Bone marrow (tissue), 2 donors: ENCODE data around the gene ZNF593.
A peak's percentile ranks its signal among the peaks of the same experiment; 100 is the strongest.

Experiments
- DNase-seq, 2 donors: peaks; one replicate each; lab custom pipeline; 2025; lab: John Stamatoyannopoulos, UW

Gene ZNF593

DNA sequence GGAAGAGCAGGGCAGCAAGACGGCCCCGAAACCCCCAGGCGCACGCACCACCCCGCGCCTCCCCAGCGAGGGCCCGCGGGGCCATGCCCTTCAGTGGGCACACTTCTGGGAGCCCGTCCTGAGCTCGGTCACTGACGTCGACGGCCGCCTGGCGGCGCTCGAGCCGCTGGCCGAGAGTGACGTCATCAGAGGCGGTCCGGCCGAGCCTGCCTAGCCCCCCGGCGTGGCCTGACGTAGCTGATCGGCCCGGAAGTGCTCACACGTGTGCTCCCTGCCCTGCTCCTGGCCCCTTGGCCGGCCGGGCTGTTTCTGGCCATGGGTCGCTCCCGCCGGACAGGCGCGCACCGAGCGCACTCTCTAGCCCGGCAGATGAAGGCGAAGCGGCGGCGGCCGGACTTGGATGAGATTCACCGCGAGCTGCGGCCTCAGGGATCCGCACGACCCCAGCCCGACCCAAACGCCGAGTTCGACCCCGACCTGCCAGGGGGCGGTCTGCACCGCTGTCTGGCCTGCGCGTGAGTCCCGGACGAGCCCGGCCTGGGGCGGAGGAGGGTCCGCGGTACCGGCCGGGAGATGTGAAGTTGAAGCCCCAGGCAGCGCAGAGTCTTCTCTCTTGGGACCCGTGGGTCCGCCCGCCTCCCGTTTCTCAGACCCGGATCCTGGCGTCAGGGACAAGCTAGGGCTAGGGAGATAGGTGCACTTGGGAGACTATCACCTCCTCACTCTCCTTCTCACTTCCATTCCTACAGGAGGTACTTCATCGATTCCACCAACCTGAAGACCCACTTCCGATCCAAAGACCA lies at the start of gene ZNF593:
ZNF593 (plus strand) TSS at position 240 of the 803 bp plus-strand sequence; CDS start at position 316, 76 bp downstream.
- DNase-seq: peak; percentile 65 to 80

DNA sequence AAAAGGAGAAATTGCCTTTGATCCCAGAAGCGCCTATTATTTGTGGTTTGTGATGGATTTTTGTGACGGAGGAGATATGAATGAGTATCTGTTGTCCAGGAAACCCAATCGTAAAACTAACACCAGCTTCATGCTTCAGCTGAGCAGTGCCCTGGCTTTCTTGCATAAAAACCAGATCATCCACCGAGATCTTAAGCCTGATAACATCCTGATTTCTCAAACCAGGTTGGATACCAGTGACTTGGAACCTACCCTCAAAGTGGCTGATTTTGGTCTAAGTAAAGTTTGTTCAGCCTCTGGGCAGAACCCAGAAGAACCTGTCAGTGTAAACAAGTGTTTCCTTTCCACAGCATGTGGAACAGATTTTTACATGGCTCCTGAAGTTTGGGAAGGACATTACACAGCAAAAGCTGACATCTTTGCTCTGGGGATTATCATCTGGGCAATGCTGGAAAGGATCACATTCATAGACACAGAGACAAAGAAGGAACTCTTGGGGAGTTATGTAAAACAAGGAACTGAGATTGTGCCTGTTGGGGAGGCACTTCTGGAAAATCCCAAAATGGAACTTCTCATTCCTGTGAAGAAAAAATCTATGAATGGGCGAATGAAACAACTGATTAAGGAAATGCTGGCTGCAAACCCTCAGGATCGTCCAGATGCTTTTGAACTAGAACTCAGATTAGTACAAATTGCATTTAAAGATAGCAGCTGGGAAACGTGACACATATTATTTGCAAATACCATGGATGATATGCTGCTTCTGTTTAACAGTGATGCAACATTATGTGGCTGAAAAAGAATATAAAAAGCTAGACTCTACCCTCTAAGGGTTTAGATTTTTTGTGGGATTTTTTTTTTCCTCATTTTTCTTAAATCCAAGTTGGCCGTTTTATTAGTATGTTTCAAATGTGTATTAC lies 47.6 kb upstream of the ZNF593 start:
- no peak for DNase-seq

DNA sequence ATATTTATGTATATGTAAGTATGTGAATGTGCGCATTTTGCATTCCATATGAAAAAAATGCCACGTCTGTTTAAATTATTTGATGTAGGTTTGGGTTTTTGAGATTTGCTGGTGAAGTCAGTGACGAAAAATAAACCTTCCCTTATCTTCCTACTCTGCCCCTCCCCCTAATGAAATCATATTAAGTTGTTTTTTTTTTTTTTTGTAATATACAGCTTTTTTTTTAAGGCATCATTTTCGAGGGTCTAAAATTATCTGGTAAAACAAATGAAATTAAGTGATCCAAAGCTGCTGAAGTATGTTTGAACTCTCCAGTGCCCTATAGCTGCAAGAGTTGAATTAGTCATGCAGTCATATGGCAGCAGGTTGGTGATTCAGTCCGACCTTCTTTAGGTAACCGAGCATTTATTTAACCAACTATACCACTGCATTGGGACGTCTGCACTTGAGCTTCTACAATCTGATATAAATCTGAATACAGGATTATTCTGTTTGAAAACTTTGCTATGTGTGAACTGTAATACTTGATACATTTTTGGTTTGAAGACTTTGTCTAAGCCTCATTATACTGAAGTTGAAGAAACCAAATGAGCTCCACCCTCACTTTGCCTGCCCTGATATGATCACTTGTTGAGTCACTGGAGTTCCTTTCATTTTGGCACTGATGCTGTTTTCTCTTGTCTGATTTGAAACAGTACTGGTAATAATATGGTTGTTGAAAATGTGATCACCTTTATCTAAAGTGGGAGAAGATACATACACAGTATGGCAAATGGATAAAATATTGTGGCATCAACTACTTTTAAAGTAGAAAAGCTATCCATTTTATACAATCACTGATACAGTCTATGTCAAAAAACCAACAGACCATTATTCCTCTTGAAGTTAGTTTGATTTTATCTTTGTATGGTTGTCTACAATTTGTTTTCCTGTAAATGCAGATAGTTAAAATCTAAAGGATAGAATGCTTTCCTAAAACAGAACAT lies 46.4 kb upstream of the ZNF593 start:
- DNase-seq: peak in 1 of 2 donors; percentile 61

DNA sequence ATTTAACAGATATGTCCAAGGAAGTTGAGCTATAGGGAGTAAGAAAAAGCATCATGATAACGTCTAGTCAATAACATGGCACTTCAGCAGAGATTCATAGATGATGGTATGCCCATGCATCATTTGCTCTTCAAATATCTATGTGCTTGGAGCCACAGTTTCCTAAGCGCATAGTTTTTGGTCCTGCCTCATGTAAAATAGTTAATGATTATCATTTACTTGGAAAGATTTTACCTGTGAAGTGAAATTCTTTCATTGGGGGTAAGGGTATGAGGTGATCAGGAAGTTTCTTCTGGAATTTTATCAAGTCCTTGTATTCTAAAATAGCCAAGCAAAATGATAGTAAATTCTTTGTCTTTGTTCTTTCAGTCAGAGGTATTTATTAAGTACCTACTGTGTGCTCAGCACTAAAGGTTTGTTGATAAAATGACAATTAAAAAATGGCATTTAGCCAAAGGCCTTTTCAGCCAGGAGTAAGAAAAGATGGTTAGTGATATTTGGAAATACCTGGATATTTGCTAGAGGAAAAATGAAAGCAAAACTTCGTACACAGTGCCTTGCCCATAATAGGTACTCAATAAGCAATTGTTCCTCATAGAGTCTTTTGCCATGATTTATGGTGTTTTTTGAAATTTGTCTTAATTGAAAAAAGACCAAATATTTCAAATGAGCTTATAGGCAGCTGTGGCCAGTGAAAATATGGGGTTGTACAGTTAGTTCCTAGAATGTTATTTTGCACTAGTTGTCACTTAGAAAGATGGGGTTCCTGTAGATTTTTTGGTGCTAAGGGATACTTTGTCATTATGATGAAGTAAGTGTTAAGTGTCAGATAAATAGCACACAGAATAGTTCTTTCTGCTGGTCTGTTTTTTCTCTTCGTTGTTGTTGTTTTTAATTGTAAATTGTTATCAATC lies 45.0 kb upstream of the ZNF593 start:
- no peak for DNase-seq

DNA sequence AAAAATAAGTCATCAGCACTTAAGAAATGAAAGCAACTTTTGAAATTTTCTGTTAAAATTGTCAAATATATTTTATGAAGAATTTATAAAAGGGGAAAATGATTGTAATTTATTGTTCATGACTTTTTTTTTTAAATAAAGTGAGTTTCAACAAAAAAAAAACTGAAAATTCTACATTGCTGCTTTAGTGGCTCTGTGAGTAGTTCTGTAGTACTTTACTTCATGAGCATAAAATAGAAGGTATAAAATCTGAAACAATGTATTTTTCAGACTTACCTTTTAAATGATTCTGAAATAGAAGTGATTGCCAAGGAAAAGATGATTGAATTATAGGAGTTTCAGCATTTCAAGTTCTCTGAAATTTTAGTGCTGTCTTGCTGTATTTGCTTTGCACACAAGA lies 44.3 kb upstream of the ZNF593 start:
- DNase-seq: no peak

- DNase-seq: no peak
Observed at GRCh38 chr1:26125946-26126320, 43.8 kb upstream of the ZNF593 start.

- peak in 1 of 2 donors; percentile 66 for DNase-seq
Observed at GRCh38 chr1:26126321-26127084, 43.2 kb upstream of the ZNF593 start.

- DNase-seq: no peak
Observed at GRCh38 chr1:26127235-26128163, 42.2 kb upstream of the ZNF593 start.

DNA sequence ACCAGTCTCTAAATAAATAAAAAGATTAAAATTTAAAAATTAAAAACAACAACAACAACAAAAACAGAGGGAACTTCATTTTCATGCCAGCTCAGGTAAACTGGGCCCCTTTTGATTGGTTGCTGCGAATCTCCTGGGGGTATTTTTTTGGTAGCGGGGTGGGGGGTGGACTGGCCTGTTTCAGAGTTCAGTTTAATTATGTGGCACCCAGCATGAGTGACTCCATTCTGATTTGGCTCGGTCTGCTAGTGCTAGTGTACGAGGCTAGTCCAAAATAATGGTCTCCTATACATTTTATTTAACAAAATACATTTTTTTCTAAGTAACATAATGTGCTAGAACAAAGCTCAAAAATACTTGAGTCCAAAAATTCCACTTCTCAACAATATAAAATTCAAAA lies 39.9 kb upstream of the ZNF593 start:
- no peak for DNase-seq

GRCh38 chr1:26130695-26131094 lies 39.0 kb upstream of the ZNF593 start:
- DNase-seq: no peak

GRCh38 chr1:26132128-26132833 lies 37.4 kb upstream of the ZNF593 start:
- DNase-seq: no peak

DNA sequence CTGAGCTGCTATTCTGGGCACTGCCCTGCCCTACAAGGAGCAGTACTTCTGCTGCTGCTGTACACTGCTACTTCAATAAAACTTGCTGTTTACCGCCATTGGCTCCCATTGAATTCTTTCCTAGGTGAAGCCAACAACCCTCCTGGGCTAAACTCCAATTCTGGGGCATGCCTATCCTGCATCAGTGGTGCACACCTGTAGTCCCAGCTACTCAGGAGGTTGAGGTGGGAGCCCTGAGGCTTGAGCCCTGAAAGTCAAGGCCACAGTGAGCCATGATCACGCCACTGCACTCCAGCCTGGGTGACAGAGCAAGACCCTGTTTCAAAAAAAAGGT lies 36.9 kb upstream of the ZNF593 start:
- DNase-seq: no peak

DNA sequence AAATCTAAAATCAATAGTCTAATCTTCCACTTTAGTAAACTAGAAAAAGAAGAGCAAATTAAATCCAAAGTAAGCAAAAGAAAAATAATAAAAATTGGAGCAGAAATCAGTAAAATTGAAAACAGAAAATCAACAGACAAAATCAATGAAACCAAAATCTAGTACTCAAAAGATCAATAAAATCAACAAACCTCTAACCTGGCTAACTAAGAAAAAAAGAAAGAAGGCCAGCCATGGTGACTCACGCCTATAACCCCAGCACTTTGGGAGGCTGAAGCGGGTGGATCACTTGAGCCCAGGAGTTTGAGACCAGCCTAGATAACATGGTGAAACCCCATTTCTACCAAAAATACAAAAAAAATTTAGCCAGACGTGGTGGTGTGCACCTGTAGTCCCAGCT lies 35.2 kb upstream of the ZNF593 start:
- DNase-seq: no peak

GRCh38 chr1:26138974-26139558 lies 30.6 kb upstream of the ZNF593 start:
- DNase-seq: no peak

GRCh38 chr1:26142159-26142558 lies 27.5 kb upstream of the ZNF593 start:
- DNase-seq: no peak

DNA sequence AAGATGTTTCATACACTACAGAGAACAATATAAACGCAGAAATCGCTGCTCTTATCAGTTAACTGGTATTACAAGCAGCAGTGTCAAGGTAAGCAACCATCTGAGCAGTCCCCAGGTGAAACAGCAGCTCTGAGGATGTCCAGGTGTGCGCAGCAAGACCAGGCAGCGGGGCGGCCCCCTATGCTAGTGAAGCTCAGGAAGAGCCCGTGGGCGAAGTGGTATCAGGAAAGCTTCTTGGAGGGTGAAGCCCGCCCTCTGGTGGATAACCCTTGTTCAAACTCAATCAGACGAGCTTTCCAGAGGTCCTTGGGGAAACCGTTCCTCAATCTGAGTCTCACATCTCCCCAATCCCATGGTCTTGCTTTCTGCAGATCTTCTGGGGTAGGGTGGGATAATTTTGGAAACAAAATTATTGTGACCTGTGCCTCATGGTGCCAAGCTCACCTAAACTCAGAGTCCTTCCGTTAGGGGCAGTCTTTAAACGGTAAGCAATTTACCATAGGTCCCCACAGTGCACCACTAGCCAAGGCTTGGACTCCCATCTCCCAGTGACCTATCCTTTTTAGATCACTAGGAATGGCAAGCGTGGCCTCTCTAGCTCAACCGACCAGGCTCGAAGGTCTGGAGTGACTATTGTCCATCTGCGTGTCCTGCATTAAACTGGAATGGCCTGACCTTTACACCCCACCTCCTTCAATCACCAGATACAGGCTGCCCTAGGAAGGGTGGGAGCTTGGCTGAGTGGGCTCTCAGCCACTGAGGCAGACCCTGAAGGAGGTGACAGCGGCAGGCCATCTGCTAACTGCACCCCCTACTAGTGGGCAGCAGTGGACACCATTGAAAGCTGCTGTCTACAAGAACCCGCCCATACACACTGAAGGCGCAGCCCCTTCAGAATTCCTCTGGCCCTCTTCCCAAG lies 24.4 kb upstream of the ZNF593 start:
- DNase-seq: peak; percentile 17 to 74

GRCh38 chr1:26145960-26146294 lies 23.8 kb upstream of the ZNF593 start:
- no peak for DNase-seq
